A549 (cell line): ENCODE measurements around the gene GOLM1. TPM values are rescaled to one million over a fixed set of nuclear protein-coding genes. Genes with fewer than 3 reads are reported as not detected.

ENCODE experiments used
- ATAC-seq, 2 experiments: fragments of 200-7000 bp in 1 of 2; fragments of >200 bp in 1 of 2; cut with Nextera tagmentation in 1 of 2; cut with Tn5 transposase in 1 of 2; 3 replicates each; pipeline versions ENCODE4 v1.8.0 to v1.9.1; 2018 to 2020; ENCODE audit warnings: mild to moderate bottlenecking in 1 of 2, moderate library complexity in 1 of 2
- CTCF ChIA-PET: fragments of 300-600 bp; sonication (Branson Sonifier 250); formaldehyde crosslinking; extraction: SDS; loops from one replicate; lab custom pipeline; 2021; ENCODE audit warnings: antibody characterized with exemption, inconsistent platforms; lab: Yijun Ruan, JAX
- POLR2A ChIA-PET: fragments of 350-600 bp; formaldehyde crosslinking; extraction: SDS; loops from one replicate; lab custom pipeline; 2021; ENCODE audit warnings: antibody characterized with exemption, inconsistent platforms; lab: Yijun Ruan, JAX
- DNase-seq, 2 experiments: peaks; one replicate each; pipeline versions ENCODE4 v3.0.0 to v3.0.0-alpha.2; 2011 to 2016; ENCODE audit warnings: low read depth in 1 of 2, low spot score in 1 of 2
- FAIRE-seq: peaks from 2 replicates; lab custom pipeline; 2011; peaks lifted over from hg19 to GRCh38; lab: Jason Lieb, UNC
- H3K27ac ChIP-seq, 2 experiments: fragments of >200 bp; sonication (Bioruptor Twin); formaldehyde crosslinking; 3 replicates each; pipeline ENCODE4 v1.5.1; 2016 to 2017
- H3K4me1 ChIP-seq: fragments of >200 bp; sonication (Bioruptor Twin); formaldehyde crosslinking; 3 replicates; pipeline ENCODE4 v1.6.1; 2016
- H3K4me2 ChIP-seq: fragments of >200 bp; sonication (Bioruptor Twin); formaldehyde crosslinking; 3 replicates; pipeline ENCODE4 v1.6.1; 2016
- H3K4me3 ChIP-seq: fragments of >200 bp; sonication (Bioruptor Twin); formaldehyde crosslinking; 3 replicates; pipeline ENCODE4 v1.5.1; 2016
- H3K9me3 ChIP-seq: fragments of >200 bp; sonication (Bioruptor Twin); formaldehyde crosslinking; 3 replicates; pipeline ENCODE4 v1.6.1; 2016
- BCL3 ChIP-seq: fragments of >200 bp; sonication (Bioruptor Twin); formaldehyde crosslinking; IDR thresholded peaks from 3 replicates; pipeline ENCODE4 v1.6.1; 2016
- CEBPB ChIP-seq, 2 experiments: fragments of >200 bp in 1 of 2; sonication (Bioruptor Twin) in 1 of 2; formaldehyde crosslinking in 1 of 2; IDR thresholded peaks; 2 replicates each; pipeline ENCODE4 v1.6.1; 2012 to 2016
- CHD4 ChIP-seq: fragments of 200-600 bp; sonication (generic); IDR thresholded peaks from 2 replicates; pipeline ENCODE4 v1.6.1; 2016; ENCODE audit warnings: antibody characterized with exemption, mild to moderate bottlenecking, borderline replicate concordance
- CTCF ChIP-seq: fragments of >200 bp; sonication (Bioruptor Twin); formaldehyde crosslinking; IDR thresholded peaks from 3 replicates; pipeline ENCODE4 v1.5.1; 2016
- E2F6 ChIP-seq: IDR thresholded peaks from 2 replicates; pipeline ENCODE4 v1.6.1; 2012; ENCODE audit warnings: low read depth, borderline replicate concordance
- EP300 ChIP-seq, 2 experiments: fragments of >200 bp; sonication (Bioruptor Twin); formaldehyde crosslinking; IDR thresholded peaks; 2 replicates in 1 of 2; 3 replicates in 1 of 2; pipeline ENCODE4 v1.6.1; 2016 to 2017
- FOSB ChIP-seq: fragments of 250-450 bp; sonication (Bioruptor Pico); IDR thresholded peaks from 2 replicates; pipeline ENCODE4 v1.5.0; 2020; ENCODE audit warnings: mild to moderate bottlenecking, moderate library complexity
- FOSL2 ChIP-seq, 2 experiments: fragments of 450-650 bp in 1 of 2; fragments of >200 bp in 1 of 2; sonication (Bioruptor Twin) in 1 of 2; formaldehyde crosslinking; IDR thresholded peaks; 2 replicates each; pipeline versions ENCODE4 v1.5.0 to v1.6.1; 2016 to 2020; ENCODE audit warnings: mild to moderate bottlenecking in 1 of 2, moderate library complexity in 1 of 2
- HOXB13 ChIP-seq: fragments of 250-450 bp; sonication (Bioruptor Pico); IDR thresholded peaks from 2 replicates; pipeline ENCODE4 v1.5.0; 2020; ENCODE audit warnings: low read depth, mild to moderate bottlenecking, moderate library complexity
- JUNB ChIP-seq: fragments of >200 bp; sonication (Bioruptor Twin); formaldehyde crosslinking; IDR thresholded peaks from 2 replicates; pipeline ENCODE4 v1.6.1; 2016
- MAX ChIP-seq: IDR thresholded peaks from 2 replicates; pipeline ENCODE4 v1.6.1; 2012
- PBX3 ChIP-seq: IDR thresholded peaks from 2 replicates; pipeline ENCODE4 v1.6.1; 2012
- RARB ChIP-seq: fragments of 250-450 bp; sonication (Bioruptor Pico); IDR thresholded peaks from 2 replicates; pipeline ENCODE4 v1.8.0; 2021; ENCODE audit warnings: mild to moderate bottlenecking, moderate library complexity
- RCOR1 ChIP-seq: fragments of 150-350 bp; IDR thresholded peaks from 2 replicates; pipeline ENCODE4 v1.6.1; 2014; ENCODE audit warnings: antibody characterized with exemption, low read length, low read depth
- REST ChIP-seq: fragments of 200-600 bp; sonication (generic); IDR thresholded peaks from 2 replicates; pipeline ENCODE4 v1.6.1; 2016; ENCODE audit warnings: antibody characterized with exemption, mild to moderate bottlenecking, moderate library complexity
- RFX5 ChIP-seq: fragments of 450-650 bp; IDR thresholded peaks from 2 replicates; pipeline ENCODE4 v1.7.1; 2014; ENCODE audit warnings: antibody characterized with exemption, mild to moderate bottlenecking, moderate library complexity
- SREBF2 ChIP-seq: fragments of 450-650 bp; IDR thresholded peaks from 2 replicates; pipeline ENCODE4 v1.6.1; 2014; ENCODE audit warnings: mild to moderate bottlenecking, moderate library complexity
- TP53 ChIP-seq: fragments of 250-450 bp; sonication (Bioruptor Pico); IDR thresholded peaks from 2 replicates; pipeline ENCODE4 v1.5.0; 2021; ENCODE audit warnings: mild to moderate bottlenecking, moderate library complexity
- ZNF302 ChIP-seq: fragments of 250-450 bp; sonication (Bioruptor Pico); IDR thresholded peaks from 2 replicates; pipeline ENCODE4 v1.9.0; 2021; ENCODE audit warnings: inconsistent platforms, mild to moderate bottlenecking, moderate library complexity
- ZSCAN20 ChIP-seq: fragments of 250-450 bp; sonication (Bioruptor Pico); IDR thresholded peaks from 2 replicates; pipeline ENCODE4 v1.8.0; 2022; ENCODE audit warnings: mild to moderate bottlenecking, moderate library complexity
- WGBS: methylation state at CpG from one replicate; pipeline ENCODE4 v1.1.6; 2017; ENCODE audit errors: missing lambda C conversion rate; 5-methylcytosine and 5-hydroxymethylcytosine counted together
- polyA plus RNA-seq, 4 experiments: library from polyadenylated mRNA; depleted of rRNA in 3 of 4; stranded (reverse); fragments of >200 nt; fragmentation: RNase III in 1 of 4; extraction: RNeasy Plus Mini Kit Qiagen cat#74134 plus additional on column Dnase treatment in 1 of 4; gene quantifications; 2 replicates in 3 of 4; 3 replicates in 1 of 4; pipeline ENCODE4 v1.2.3, GENCODE V29; 2011 to 2017

Gene GOLM1
- polyA plus RNA-seq, 2 of the 4 experiments (the other 2 are of a cell fraction) = 136 to 145 TPM

- TF ChIP-seq CTCF = no peak
- TF ChIP-seq, all 56 proteins: peak for 0
These were observed 78.6 kb downstream of the GOLM1 start (continued) for GRCh38 chr9:86020731-86021130.

GRCh38 chr9:86009133-86009532 is 90.2 kb downstream of the GOLM1 start:
- Histone ChIP-seq H3K4me1 (no peaks in the 10 kb centered on the region), H3K9me3 (peaks cover 9% of the 10 kb centered on the region; the same call in 2 of the 3 replicates), H3K4me3 (no peak overlapping the region), H3K4me2 (no peak overlapping the region), H3K27ac (no peak overlapping the region)
- TF ChIP-seq RCOR1 = no peak
- TF ChIP-seq RARB (CRISPR knock-in tag) = no peak
- TF ChIP-seq SREBF2 = no peak
- TF ChIP-seq FOSL2 (IDR thresholded peaks at IDR 0.05) = no peak
- TF ChIP-seq FOSL2 (CRISPR knock-in tag; IDR thresholded peaks at IDR 0.05) = no peak
- no peak for TF ChIP-seq HOXB13
- no peak for TF ChIP-seq ZNF302
- TF ChIP-seq RFX5 = no peak
- TF ChIP-seq FOSB (CRISPR knock-in tag) = no peak
- no peak for TF ChIP-seq ZSCAN20 (CRISPR knock-in tag)
- no peak for TF ChIP-seq MAX
- TF ChIP-seq CEBPB (IDR thresholded peaks at IDR 0.05) = no peak
- TF ChIP-seq BCL3 = no peak
- no peak for TF ChIP-seq EP300 (IDR thresholded peaks at IDR 0.05)
- no peak for TF ChIP-seq CHD4
- no peak for TF ChIP-seq TP53
- no peak for TF ChIP-seq E2F6
- TF ChIP-seq JUNB = no peak
- TF ChIP-seq PBX3 = no peak
- TF ChIP-seq REST = no peak
- 83% methylated on average over 2 of the region's 2 CpGs for WGBS
- ATAC-seq (no peak), DNase-seq (no peak), FAIRE-seq (no peak)
- POLR2A ChIA-PET = no interaction called here
- CTCF ChIA-PET = interaction anchor here (1.1 kb wide), 1 partner anchor 66 kb away, joined by 3 read pairs; no protein-coding TSS in a partner anchor
